ENCODE measurements around the gene SLC25A46. TPM values are rescaled to one million over a fixed set of nuclear protein-coding genes. Genes with fewer than 3 reads are reported as not detected.
A peak's percentile ranks its signal among the peaks of the same experiment; 100 is the strongest.
"Not testable (repeated sequence)": the region's sequence is repeated elsewhere in the genome, so short reads cannot be mapped to it uniquely, and the experiment has no call there.

SLC25A46 gene
- 51.0 and 53.4 TPM in 2 replicates for total RNA-seq (2022)
- percentile 86 among the genes with signal in this experiment for Bru-seq, nascent RNA
- BruChase-seq, experiment 1, labeled RNA remaining after a 6-hour chase: percentile 89 among the genes with signal in this experiment
- percentile 86 among the genes with signal in this experiment for BruChase-seq, experiment 2, labeled RNA remaining after a 2-hour chase
- long read RNA-seq, full-length matches to known transcripts: 39 of 42 reads
- long read RNA-seq, partial matches to known transcripts: 0 of 42 reads
- long read RNA-seq, other reads (novel, unspliced or antisense): 3 of 42 reads

- Mint-ChIP-seq H3K27me3 (ENCODE audit: unreplicated experiment) (no peaks in the 10 kb centered on the region), H3K36me3 (ENCODE audit: insufficient read depth, unreplicated experiment) (peaks cover 25% of the 10 kb centered on the region), H3K9me3 (ENCODE audit: low read depth, unreplicated experiment) (no peaks in the 10 kb centered on the region), H3K4me3 (ENCODE audit: low read depth, unreplicated experiment) (peak within 1 kb of the TSS; percentile 96), H3K27ac (ENCODE audit: unreplicated experiment) (peak within 1 kb of the TSS; percentile 94), H3K4me1 (ENCODE audit: low read depth, unreplicated experiment) (peaks cover 18% of the 10 kb centered on the region)
- BruUV-seq (replicated peaks): no TSS peak
- intact Hi-C loops (cut with micrococcal nuclease; ENCODE audit: unreplicated experiment): no loop called here
- TF ChIP-seq CTCF (IDR thresholded peaks at IDR 0.05; ENCODE audit: unreplicated experiment): no peak
- CTCF ChIA-PET: no interaction called here
- peak; percentile 86 for DNase-seq
Measured at GRCh38 chr5:110738812-110739651, at the start of gene SLC25A46. Gene SLC25A46 (plus strand): TSS chr5:110739007. CDS start chr5:110739120, 113 bp downstream.

GRCh38 chr5:110690587-110690986 is 48.2 kb upstream of the SLC25A46 start:
- H3K4me3 Mint-ChIP-seq (ENCODE audit: low read depth, unreplicated experiment); intact Hi-C loops (cut with micrococcal nuclease; ENCODE audit: unreplicated experiment); DNase-seq; H3K27ac Mint-ChIP-seq (ENCODE audit: unreplicated experiment); H3K4me1 Mint-ChIP-seq (ENCODE audit: low read depth, unreplicated experiment); BruUV-seq (replicated peaks); H3K36me3 Mint-ChIP-seq (ENCODE audit: insufficient read depth, unreplicated experiment); H3K9me3 Mint-ChIP-seq (ENCODE audit: low read depth, unreplicated experiment); CTCF ChIA-PET: not testable (repeated sequence)
- peaks cover 13% of the 10 kb centered on the region for H3K27me3 Mint-ChIP-seq (ENCODE audit: unreplicated experiment)

- H3K36me3 Mint-ChIP-seq (ENCODE audit: insufficient read depth, unreplicated experiment); H3K4me1 Mint-ChIP-seq (ENCODE audit: low read depth, unreplicated experiment); DNase-seq; intact Hi-C loops (cut with micrococcal nuclease; ENCODE audit: unreplicated experiment); H3K27ac Mint-ChIP-seq (ENCODE audit: unreplicated experiment); BruUV-seq (replicated peaks); H3K9me3 Mint-ChIP-seq (ENCODE audit: low read depth, unreplicated experiment); H3K4me3 Mint-ChIP-seq (ENCODE audit: low read depth, unreplicated experiment); CTCF ChIA-PET: not testable (repeated sequence)
- H3K27me3 Mint-ChIP-seq (ENCODE audit: unreplicated experiment): peaks cover 13% of the 10 kb centered on the region
Measured at GRCh38 chr5:110692669-110693068, 46.1 kb upstream of the SLC25A46 start.

GRCh38 chr5:110702300-110702699 is 36.5 kb upstream of the SLC25A46 start:
- CTCF ChIA-PET: no interaction called here
- intact Hi-C loops (cut with micrococcal nuclease; ENCODE audit: unreplicated experiment): no loop called here
- H3K4me3 Mint-ChIP-seq (ENCODE audit: low read depth, unreplicated experiment): no peak overlapping the region
- H3K36me3 Mint-ChIP-seq (ENCODE audit: insufficient read depth, unreplicated experiment): no peaks in the 10 kb centered on the region
- H3K9me3 Mint-ChIP-seq (ENCODE audit: low read depth, unreplicated experiment): no peaks in the 10 kb centered on the region
- no TSS peak for BruUV-seq (replicated peaks)
- H3K27me3 Mint-ChIP-seq (ENCODE audit: unreplicated experiment): no peaks in the 10 kb centered on the region
- TF ChIP-seq CTCF (IDR thresholded peaks at IDR 0.05; ENCODE audit: unreplicated experiment): no peak
- no peaks in the 10 kb centered on the region for H3K4me1 Mint-ChIP-seq (ENCODE audit: low read depth, unreplicated experiment)
- no peak for DNase-seq
- no peak overlapping the region for H3K27ac Mint-ChIP-seq (ENCODE audit: unreplicated experiment)

- H3K9me3 Mint-ChIP-seq (ENCODE audit: low read depth, unreplicated experiment): no peaks in the 10 kb centered on the region
- no peak overlapping the region for H3K27ac Mint-ChIP-seq (ENCODE audit: unreplicated experiment)
- H3K4me1 Mint-ChIP-seq (ENCODE audit: low read depth, unreplicated experiment): no peaks in the 10 kb centered on the region
- CTCF ChIA-PET: interaction anchor here (0.8 kb wide), 1 partner anchor 10 kb away, joined by 4 read pairs; no protein-coding TSS in a partner anchor
- no peak overlapping the region for H3K4me3 Mint-ChIP-seq (ENCODE audit: low read depth, unreplicated experiment)
- no TSS peak for BruUV-seq (replicated peaks)
- no peaks in the 10 kb centered on the region for H3K27me3 Mint-ChIP-seq (ENCODE audit: unreplicated experiment)
- no peaks in the 10 kb centered on the region for H3K36me3 Mint-ChIP-seq (ENCODE audit: insufficient read depth, unreplicated experiment)
- DNase-seq: no peak
- TF ChIP-seq CTCF (IDR thresholded peaks at IDR 0.05; ENCODE audit: unreplicated experiment): no peak
- intact Hi-C loops (cut with micrococcal nuclease; ENCODE audit: unreplicated experiment): no loop called here
Measured at GRCh38 chr5:110702704-110703103, 36.1 kb upstream of the SLC25A46 start.
